HepG2 (cell line): ENCODE results near the gene MAVS. TPM values are rescaled to one million over a fixed set of nuclear protein-coding genes. Genes with fewer than 3 reads are reported as not detected.
A peak's percentile ranks its signal among the peaks of the same experiment; 100 is the strongest.

Experiments used
- CTCF ChIP-seq: sonication (generic); formaldehyde crosslinking; IDR thresholded peaks from 2 replicates; pipeline ENCODE4 v1.5.0; 2020; ENCODE audit warnings: mild to moderate bottlenecking, missing genetic modification reagents, moderate library complexity
- ELF3 ChIP-seq: IDR thresholded peaks from 2 replicates; pipeline ENCODE4 v1.6.1; 2016; ENCODE audit warnings: missing genetic modification reagents, missing compliant biosample characterization
- FOXP4 ChIP-seq: sonication (generic); formaldehyde crosslinking; IDR thresholded peaks from 2 replicates; pipeline ENCODE4 v1.4.0; 2020; ENCODE audit warnings: missing genetic modification reagents
- MXI1 ChIP-seq: IDR thresholded peaks from 3 replicates; pipeline ENCODE4 v1.6.1; 2012; ENCODE audit warnings: low read depth, low read length, inconsistent platforms, borderline replicate concordance
- NCOA2 ChIP-seq: sonication (generic); formaldehyde crosslinking; IDR thresholded peaks from 2 replicates; pipeline ENCODE4 v1.8.0; 2022; ENCODE audit warnings: inconsistent platforms
- NFE2 ChIP-seq: sonication (generic); formaldehyde crosslinking; IDR thresholded peaks from 2 replicates; pipeline ENCODE4 v1.4.0; 2020; ENCODE audit warnings: missing genetic modification reagents
- PRDM15 ChIP-seq: sonication (generic); formaldehyde crosslinking; IDR thresholded peaks from 2 replicates; pipeline ENCODE4 v1.4.0; 2020; ENCODE audit warnings: missing genetic modification reagents
- SNAPC2 ChIP-seq: sonication (generic); formaldehyde crosslinking; IDR thresholded peaks from 2 replicates; pipeline ENCODE4 v1.8.1; 2022; ENCODE audit warnings: mild to moderate bottlenecking, missing genetic modification reagents
- ZBTB7A ChIP-seq: sonication (generic); formaldehyde crosslinking; IDR thresholded peaks from 2 replicates; pipeline ENCODE4 v1.8.0; 2022; ENCODE audit warnings: mild to moderate bottlenecking, missing genetic modification reagents
- ZNF12 ChIP-seq: sonication (generic); formaldehyde crosslinking; IDR thresholded peaks from 2 replicates; pipeline ENCODE4 v1.5.0; 2020; ENCODE audit warnings: missing genetic modification reagents
- ZNF138 ChIP-seq: sonication (generic); formaldehyde crosslinking; IDR thresholded peaks from 2 replicates; pipeline ENCODE4 v1.5.0; 2020; ENCODE audit warnings: mild to moderate bottlenecking, low read depth, missing genetic modification reagents
- ZNF318 ChIP-seq: sonication (generic); formaldehyde crosslinking; IDR thresholded peaks from 2 replicates; pipeline ENCODE4 v1.4.0; 2020; ENCODE audit warnings: mild to moderate bottlenecking, missing genetic modification reagents
- ZNF713 ChIP-seq: sonication (generic); formaldehyde crosslinking; IDR thresholded peaks from 2 replicates; pipeline ENCODE4 v1.4.0; 2020; ENCODE audit warnings: mild to moderate bottlenecking, missing genetic modification reagents
- polyA plus RNA-seq, 8 experiments: library from polyadenylated mRNA; depleted of rRNA in 3 of 8; stranded (reverse) in 7 of 8; unstranded in 1 of 8; fragments of >200 nt; fragmentation: Illumina TruSeq in 4 of 8; extraction: Trizol in 4 of 8; gene quantifications; 2 replicates each; pipeline versions ENCODE4 v1.2.1 to v1.2.3, GENCODE V29; 2011 to 2016; ENCODE audit warnings: low read depth in 4 of 8, missing spikeins in 1 of 8, mixed read lengths in 1 of 8; ENCODE audit not compliant: insufficient read depth in 1 of 8
- total RNA-seq, 5 experiments: library from RNA; depleted of rRNA; stranded (reverse); fragments of >200 nt; fragmentation: Illumina TruSeq; extraction: Trizol; gene quantifications; 2 replicates each; pipeline ENCODE4 v1.2.3, GENCODE V29; 2016; ENCODE audit warnings: low read depth in 1 of 5

The MAVS gene
- total and polyA plus RNA-seq, 2 of the 13 experiments (the other 11 are each of a cell fraction or from before 2014, with no cell fraction given): 27.3 to 36.6 TPM

- TF ChIP-seq ZNF318 (CRISPR knock-in tag) (no peak), ZNF138 (0 out of 2 replicates have a peak, but pooled peaks have one; percentile 37), ZNF713 (no peak), ZBTB7A (CRISPR knock-in tag) (peak; percentile 14; the same call in 1 of the 2 replicates), ZNF12 (CRISPR knock-in tag) (0 out of 2 replicates have a peak, but pooled peaks have one; percentile 3), FOXP4 (CRISPR knock-in tag) (peak; percentile 30; the same call in 1 of the 2 replicates), CTCF (CRISPR knock-in tag) (no peak; the same call in 1 of the 2 replicates), NCOA2 (CRISPR knock-in tag) (no peak), ELF3 (CRISPR knock-in tag) (no peak), PRDM15 (CRISPR knock-in tag) (peak; percentile 57; the same call in 1 of the 2 replicates), MXI1 (no peak), NFE2 (CRISPR knock-in tag) (no peak), SNAPC2 (CRISPR knock-in tag) (no peak)
These were observed 275 bp upstream of the MAVS start (continued) for GRCh38 chr20:3846378-3846739.
